ENCODE results near the gene DLGAP4.

DNA sequence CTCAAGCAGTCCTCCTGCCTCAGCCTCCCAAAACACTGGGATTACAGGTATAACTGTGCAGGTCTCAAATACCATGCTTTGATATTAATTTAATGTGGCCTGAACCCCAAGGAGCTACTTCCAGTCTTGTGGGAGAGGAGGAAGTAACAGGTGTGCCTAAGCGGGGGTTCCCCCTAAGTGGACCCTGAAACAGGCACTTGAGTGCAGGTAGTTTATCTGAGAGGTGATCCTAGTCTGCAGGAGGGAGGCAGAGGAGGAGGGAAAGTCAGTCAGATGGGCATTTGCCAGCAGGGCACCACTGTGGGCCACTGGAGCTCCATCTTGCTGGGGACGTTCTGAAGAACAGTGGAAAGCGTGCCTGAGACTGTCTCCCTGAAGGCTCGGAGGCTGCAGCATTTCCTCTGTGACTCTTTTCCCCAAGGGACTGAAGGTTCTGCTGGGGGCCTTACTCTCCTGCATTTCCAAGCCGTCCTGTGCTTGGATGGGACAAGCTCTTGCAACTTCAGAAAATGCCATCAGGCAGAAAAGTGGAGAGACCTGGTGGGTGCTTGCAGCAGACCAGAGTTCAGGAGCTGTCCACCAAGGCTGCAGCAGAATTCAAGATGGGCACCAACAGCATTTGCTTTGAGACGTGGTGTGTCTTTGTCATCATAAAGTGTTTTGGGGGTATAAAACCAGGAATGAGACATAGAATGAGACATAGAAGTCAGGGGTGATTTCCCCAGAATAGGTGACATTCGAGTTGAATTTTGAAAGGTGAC, 4.6 kb upstream of the DLGAP4 start:
- TF ChIP-seq CTCF (IDR thresholded peaks at IDR 0.05) (no peak), POLR2A (IDR thresholded peaks at IDR 0.05) (no peak)

All from body of pancreas (tissue), 4 donors.